ENCODE measurements around the gene SORCS1.

Gene SORCS1

DNA sequence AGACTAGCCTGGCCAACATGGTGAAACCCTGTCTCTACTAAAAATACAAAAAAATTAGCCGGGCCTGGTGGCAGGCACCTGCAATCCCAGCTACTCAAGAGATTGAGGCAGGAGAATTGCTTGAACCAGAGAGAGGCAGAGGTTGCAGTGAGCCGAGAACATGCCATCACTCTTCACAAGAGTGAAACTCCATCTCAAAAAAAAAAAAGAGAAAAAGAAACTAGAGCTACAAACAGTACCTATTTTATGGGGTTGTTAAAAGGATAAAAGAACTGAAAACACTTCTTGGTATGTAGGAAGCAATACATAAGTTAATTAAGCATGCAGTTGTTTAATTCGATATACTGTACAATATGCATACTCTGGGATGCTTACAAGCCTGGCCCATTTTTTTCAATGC, 216.9 kb downstream of the SORCS1 start:
- TF ChIP-seq, protein P1, sequence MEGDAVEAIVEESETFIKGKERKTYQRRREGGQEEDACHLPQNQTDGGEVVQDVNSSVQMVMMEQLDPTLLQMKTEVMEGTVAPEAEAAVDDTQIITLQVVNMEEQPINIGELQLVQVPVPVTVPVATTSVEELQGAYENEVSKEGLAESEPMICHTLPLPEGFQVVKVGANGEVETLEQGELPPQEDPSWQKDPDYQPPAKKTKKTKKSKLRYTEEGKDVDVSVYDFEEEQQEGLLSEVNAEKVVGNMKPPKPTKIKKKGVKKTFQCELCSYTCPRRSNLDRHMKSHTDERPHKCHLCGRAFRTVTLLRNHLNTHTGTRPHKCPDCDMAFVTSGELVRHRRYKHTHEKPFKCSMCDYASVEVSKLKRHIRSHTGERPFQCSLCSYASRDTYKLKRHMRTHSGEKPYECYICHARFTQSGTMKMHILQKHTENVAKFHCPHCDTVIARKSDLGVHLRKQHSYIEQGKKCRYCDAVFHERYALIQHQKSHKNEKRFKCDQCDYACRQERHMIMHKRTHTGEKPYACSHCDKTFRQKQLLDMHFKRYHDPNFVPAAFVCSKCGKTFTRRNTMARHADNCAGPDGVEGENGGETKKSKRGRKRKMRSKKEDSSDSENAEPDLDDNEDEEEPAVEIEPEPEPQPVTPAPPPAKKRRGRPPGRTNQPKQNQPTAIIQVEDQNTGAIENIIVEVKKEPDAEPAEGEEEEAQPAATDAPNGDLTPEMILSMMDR (IDR thresholded peaks at IDR 0.05; ENCODE audit: unreplicated experiment in 3 of 3): no peak
- Mint-ChIP-seq H3K4me3 (no peak overlapping the region), H3K36me3 (ENCODE audit: low read depth) (no peaks in the 10 kb centered on the region), H3K4me1 (no peaks in the 10 kb centered on the region), H3K27me3 (ENCODE audit: low read depth) (no peaks in the 10 kb centered on the region), H3K27ac (no peak overlapping the region), H3K9me3 (no peaks in the 10 kb centered on the region)

DNA sequence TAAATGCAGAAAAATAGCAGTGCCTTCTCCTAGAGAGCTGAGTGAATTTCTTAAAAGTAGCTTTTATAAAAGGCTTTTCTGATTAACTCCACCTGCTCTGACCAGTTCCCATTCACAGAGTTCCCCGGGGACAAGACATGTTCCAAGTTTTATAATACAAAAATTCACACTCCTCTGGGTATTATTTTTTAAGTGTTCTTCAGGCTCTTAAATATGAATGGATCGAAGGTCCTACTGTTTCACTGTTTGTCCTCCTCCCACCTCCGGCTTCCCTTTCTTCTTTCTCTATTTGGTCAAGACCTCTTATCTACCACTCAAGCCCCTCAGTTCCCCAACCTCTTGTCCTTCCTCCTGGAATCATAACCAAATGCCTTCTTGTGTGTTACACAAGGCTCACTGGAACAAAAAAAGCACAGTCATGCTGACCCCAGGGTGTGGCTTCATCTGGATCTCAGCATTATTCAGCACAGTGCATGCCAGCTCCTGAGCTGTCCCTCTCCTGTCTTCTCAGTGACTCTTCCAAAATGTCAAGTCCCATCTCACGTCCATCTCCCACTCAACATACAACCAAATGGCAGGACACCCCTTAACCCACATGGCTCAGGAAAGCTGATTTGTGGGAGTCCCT, 222.4 kb downstream of the SORCS1 start:
- Mint-ChIP-seq H3K27me3 (ENCODE audit: low read depth) (no peaks in the 10 kb centered on the region), H3K4me3 (no peak overlapping the region), H3K9me3 (no peaks in the 10 kb centered on the region), H3K27ac (no peak overlapping the region), H3K4me1 (no peaks in the 10 kb centered on the region), H3K36me3 (ENCODE audit: low read depth) (no peaks in the 10 kb centered on the region)
- TF ChIP-seq, protein P1 (IDR thresholded peaks at IDR 0.05; ENCODE audit: unreplicated experiment in 3 of 3): no peak

DNA sequence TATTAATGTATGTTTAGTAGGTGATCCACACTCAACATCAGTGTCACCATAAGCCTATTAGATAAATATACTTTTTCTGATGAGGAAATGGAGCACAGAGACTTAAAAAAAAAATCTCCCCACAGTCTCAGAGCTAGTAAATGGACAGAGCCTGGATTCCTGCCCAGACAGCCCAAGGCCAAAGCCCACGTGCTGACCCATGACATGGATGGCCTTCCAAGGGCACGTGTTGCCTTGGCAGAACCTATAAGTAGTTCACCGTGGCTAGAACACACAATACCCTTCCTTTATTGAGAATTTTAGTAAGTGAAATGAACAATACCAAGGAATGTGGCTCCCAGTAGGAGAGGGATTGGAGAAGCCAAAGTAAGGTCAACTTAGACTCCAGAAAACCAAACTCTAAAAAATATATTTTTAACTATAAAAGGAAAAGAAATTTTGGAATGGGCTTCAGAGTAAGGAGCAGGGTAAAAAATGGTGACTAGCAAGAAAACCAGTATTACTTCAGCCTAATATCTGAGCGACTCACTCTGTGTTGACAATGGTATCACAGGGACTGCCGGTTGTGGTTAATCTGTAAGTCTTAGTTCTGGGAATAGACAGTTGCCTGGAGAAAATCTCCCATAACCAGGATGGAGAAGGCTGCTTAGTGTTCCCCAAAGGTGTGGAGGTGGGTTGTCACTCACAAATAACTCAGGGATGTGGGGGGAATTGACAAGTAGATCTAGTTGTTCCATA, 223.0 kb downstream of the SORCS1 start:
- TF ChIP-seq, protein P1 (IDR thresholded peaks at IDR 0.05; ENCODE audit: unreplicated experiment in 3 of 3): no peak
- Mint-ChIP-seq H3K36me3 (ENCODE audit: low read depth) (no peaks in the 10 kb centered on the region), H3K4me1 (no peaks in the 10 kb centered on the region), H3K9me3 (no peaks in the 10 kb centered on the region), H3K27me3 (ENCODE audit: low read depth) (no peaks in the 10 kb centered on the region), H3K4me3 (no peak overlapping the region), H3K27ac (no peak overlapping the region)

DNA sequence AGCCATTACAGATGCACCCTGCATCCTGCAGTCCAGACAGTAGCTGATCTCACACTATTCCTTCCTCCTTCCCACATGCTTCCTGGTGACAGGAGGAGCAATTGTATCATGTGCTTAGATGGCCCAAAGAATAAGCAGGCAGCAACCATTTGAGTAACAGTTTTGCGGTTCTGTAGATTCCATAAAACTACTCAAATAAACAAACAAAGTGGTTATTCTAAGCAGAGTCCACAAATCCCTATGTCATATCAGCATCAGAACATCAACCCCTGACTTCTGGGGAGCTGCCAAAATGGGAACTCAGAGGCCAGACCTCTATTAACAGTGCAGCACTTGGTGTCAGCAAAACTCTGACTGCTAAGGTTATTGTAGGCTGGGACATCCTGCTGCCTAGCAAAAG, 226.0 kb downstream of the SORCS1 start:
- Mint-ChIP-seq H3K27ac (no peak overlapping the region), H3K27me3 (ENCODE audit: low read depth) (no peaks in the 10 kb centered on the region), H3K4me3 (no peak overlapping the region), H3K36me3 (ENCODE audit: low read depth) (no peaks in the 10 kb centered on the region), H3K9me3 (no peaks in the 10 kb centered on the region), H3K4me1 (no peaks in the 10 kb centered on the region)
- TF ChIP-seq, protein P1 (IDR thresholded peaks at IDR 0.05; ENCODE audit: unreplicated experiment in 3 of 3): no peak

DNA sequence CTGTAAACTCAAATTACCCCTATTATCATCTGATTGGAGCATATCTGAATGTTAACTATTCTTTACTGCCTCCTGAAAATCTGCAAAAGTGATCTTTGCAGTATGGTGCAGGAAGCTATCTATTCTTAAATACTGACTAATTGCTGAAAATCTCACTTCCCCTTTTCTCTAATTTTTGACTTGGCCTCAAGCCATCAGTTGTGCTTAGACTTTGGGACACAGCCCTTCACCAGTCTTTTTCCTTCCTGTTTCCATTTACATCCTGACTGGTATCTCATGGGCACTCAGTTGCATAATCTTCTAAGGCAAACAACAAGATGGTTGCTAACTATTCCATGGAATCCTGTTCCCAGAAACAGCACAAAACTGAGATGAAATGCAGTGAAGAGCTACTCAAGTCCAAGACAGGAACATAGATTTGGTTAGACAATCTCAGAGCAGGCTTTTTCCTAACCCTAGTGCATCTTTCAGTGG, 228.5 kb downstream of the SORCS1 start:
- Mint-ChIP-seq H3K27me3 (ENCODE audit: low read depth) (peaks cover 2% of the 10 kb centered on the region), H3K9me3 (no peaks in the 10 kb centered on the region), H3K4me3 (no peak overlapping the region), H3K36me3 (ENCODE audit: low read depth) (no peaks in the 10 kb centered on the region), H3K4me1 (peaks cover 4% of the 10 kb centered on the region), H3K27ac (no peak overlapping the region)
- TF ChIP-seq, protein P1 (IDR thresholded peaks at IDR 0.05; ENCODE audit: unreplicated experiment in 3 of 3): no peak

Measured in nephron (organoid).